SK-N-SH (cell line): ENCODE data around the gene ARHGAP4. TPM values are rescaled to one million over a fixed set of nuclear protein-coding genes. Genes with fewer than 3 reads are reported as not detected.

ENCODE experiments used
- ELF1 ChIP-seq: IDR thresholded peaks from 2 replicates; pipeline ENCODE4 v1.4.0; 2012
- EP300 ChIP-seq, 2 experiments: IDR thresholded peaks; 2 replicates each; pipeline versions ENCODE4 v1.4.0 to v1.6.1; 2012; ENCODE audit warnings: borderline replicate concordance in 1 of 2, low read depth in 1 of 2, low read length in 1 of 2
- FOXM1 ChIP-seq: IDR thresholded peaks from 2 replicates; pipeline ENCODE4 v1.4.0; 2012; ENCODE audit warnings: low read depth, mild to moderate bottlenecking
- GABPA ChIP-seq: IDR thresholded peaks from 2 replicates; pipeline ENCODE4 v1.4.0; 2012; ENCODE audit warnings: low read depth, mild to moderate bottlenecking
- MAX ChIP-seq: IDR thresholded peaks from 2 replicates; pipeline ENCODE4 v1.4.0; 2012; ENCODE audit warnings: low read depth
- NFIC ChIP-seq: IDR thresholded peaks from 2 replicates; pipeline ENCODE4 v1.4.0; 2012; ENCODE audit warnings: borderline replicate concordance
- POLR2AphosphoS5 ChIP-seq: IDR thresholded peaks from 2 replicates; pipeline ENCODE4 v1.6.1; 2012; ENCODE audit warnings: low read depth, low read length
- REST ChIP-seq: IDR thresholded peaks from 2 replicates; pipeline ENCODE4 v1.6.1; 2012; ENCODE audit warnings: mild to moderate bottlenecking, low read depth, low read length, moderate library complexity
- SIN3A ChIP-seq: IDR thresholded peaks from 2 replicates; pipeline ENCODE4 v1.6.1; 2012; ENCODE audit warnings: low read depth, mild to moderate bottlenecking, low read length, moderate library complexity, borderline replicate concordance
- SMC3 ChIP-seq: IDR thresholded peaks from 2 replicates; pipeline ENCODE4 v1.6.1; 2012; ENCODE audit warnings: low read depth, low read length, improper control_type of control experiment
- USF1 ChIP-seq: IDR thresholded peaks from 2 replicates; pipeline ENCODE4 v1.4.0; 2012; ENCODE audit warnings: low read depth, borderline replicate concordance
- YY1 ChIP-seq: IDR thresholded peaks from 2 replicates; pipeline ENCODE4 v1.4.0; 2012; ENCODE audit warnings: low read depth, mild to moderate bottlenecking
- ZBTB33 ChIP-seq: IDR thresholded peaks from 2 replicates; pipeline ENCODE4 v1.4.0; 2012; ENCODE audit warnings: low read depth, borderline replicate concordance
- polyA plus RNA-seq, 3 experiments: library from polyadenylated mRNA; depleted of rRNA; stranded (reverse); fragments of >200 nt; gene quantifications; 2 replicates each; pipeline ENCODE4 v1.2.3, GENCODE V29; 2012

ARHGAP4 gene
- polyA plus RNA-seq, 1 of the 3 experiments (the other 2 are of a cell fraction) = 1.6 TPM

GRCh38 chrX:153873282-153874084 is 52.6 kb downstream of the ARHGAP4 start (continued):
- TF ChIP-seq MAX = no peak
- no peak for TF ChIP-seq POLR2AphosphoS5
- no peak for TF ChIP-seq NFIC
- peak in 1 of 2 experiments; percentile 65; a peak in 2 of 4 replicates for TF ChIP-seq EP300 (IDR thresholded peaks at IDR 0.05; ENCODE audit: borderline replicate concordance in 1 of 2, low read depth in 1 of 2, low read length in 1 of 2)
- TF ChIP-seq ELF1 = no peak
- no peak for TF ChIP-seq GABPA
- no peak for TF ChIP-seq YY1
- no peak for TF ChIP-seq USF1
- TF ChIP-seq REST = no peak
- no peak for TF ChIP-seq ZBTB33
- TF ChIP-seq FOXM1 = no peak
- TF ChIP-seq SMC3 = no peak
- no peak for TF ChIP-seq SIN3A
